Measurements from ENCODE around the gene TMEM97.

- TF ChIP-seq, protein P1, sequence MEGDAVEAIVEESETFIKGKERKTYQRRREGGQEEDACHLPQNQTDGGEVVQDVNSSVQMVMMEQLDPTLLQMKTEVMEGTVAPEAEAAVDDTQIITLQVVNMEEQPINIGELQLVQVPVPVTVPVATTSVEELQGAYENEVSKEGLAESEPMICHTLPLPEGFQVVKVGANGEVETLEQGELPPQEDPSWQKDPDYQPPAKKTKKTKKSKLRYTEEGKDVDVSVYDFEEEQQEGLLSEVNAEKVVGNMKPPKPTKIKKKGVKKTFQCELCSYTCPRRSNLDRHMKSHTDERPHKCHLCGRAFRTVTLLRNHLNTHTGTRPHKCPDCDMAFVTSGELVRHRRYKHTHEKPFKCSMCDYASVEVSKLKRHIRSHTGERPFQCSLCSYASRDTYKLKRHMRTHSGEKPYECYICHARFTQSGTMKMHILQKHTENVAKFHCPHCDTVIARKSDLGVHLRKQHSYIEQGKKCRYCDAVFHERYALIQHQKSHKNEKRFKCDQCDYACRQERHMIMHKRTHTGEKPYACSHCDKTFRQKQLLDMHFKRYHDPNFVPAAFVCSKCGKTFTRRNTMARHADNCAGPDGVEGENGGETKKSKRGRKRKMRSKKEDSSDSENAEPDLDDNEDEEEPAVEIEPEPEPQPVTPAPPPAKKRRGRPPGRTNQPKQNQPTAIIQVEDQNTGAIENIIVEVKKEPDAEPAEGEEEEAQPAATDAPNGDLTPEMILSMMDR (conservative IDR thresholded peaks at IDR 0.05; ENCODE audit: low read depth in 2 of 2) = no peak
- no peak for TF ChIP-seq POLR2AphosphoS5 (IDR thresholded peaks at IDR 0.05; ENCODE audit: low read depth)
These were observed 36.4 kb upstream of the TMEM97 start for GRCh38 chr17:28282596-28282995.

Data from GM23338 (cell line).